ENCODE data around the gene UBE2I.
A peak's percentile ranks its signal among the peaks of the same experiment; 100 is the strongest.

Gene UBE2I

GRCh38 chr16:1342526-1343427, 33.3 kb downstream of the UBE2I start:
- DNase-seq (ENCODE audit: low read depth) = peak; percentile 97

GRCh38 chr16:1343428-1344242, 34.2 kb downstream of the UBE2I start:
- DNase-seq (ENCODE audit: low read depth) = no peak

DNA sequence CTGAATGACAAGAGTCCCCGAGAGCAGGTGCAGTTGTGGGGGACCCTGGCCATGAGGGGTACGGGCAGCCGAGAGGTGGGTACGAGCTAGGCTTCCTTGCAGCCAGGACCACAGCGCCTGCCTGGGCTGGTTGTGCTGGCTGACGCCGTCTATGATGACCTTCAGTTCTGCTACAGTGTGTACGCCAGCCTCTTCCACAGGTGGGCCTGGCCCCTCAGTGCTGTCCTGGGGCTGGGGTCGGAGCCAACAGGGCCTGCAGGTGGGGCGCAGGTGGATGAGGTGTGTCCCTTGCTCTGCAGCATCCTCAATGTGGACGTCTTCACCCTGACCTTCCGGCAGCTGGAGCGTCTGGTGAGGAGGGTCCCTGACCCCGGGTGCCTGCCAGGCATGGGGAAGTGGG, 35.1 kb downstream of the UBE2I start:
- DNase-seq (ENCODE audit: low read depth) = no peak

DNA sequence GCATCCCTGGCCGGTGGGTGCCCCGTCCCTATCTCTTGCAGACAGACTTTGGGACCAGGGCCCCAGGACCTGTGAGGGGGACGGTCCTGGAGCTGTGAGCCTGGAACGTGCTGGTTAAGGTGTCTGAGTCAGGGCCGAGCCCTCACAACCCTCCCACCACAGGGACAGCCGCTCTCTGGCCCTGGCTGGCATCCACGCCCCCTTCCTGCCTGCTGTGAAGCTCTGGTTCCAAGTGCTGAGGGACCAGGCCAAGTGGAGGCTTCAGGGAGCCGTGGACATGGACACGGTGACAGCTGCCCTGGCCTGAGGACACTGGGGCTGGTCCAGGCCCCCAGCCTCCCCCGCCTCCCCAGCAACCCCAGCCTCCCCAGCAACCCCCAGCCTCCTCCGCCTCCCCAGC, 35.7 kb downstream of the UBE2I start:
- no peak for DNase-seq (ENCODE audit: low read depth)

- no peak for DNase-seq (ENCODE audit: low read depth)
Measured at GRCh38 chr16:1345651-1346421, 36.4 kb downstream of the UBE2I start.

DNA sequence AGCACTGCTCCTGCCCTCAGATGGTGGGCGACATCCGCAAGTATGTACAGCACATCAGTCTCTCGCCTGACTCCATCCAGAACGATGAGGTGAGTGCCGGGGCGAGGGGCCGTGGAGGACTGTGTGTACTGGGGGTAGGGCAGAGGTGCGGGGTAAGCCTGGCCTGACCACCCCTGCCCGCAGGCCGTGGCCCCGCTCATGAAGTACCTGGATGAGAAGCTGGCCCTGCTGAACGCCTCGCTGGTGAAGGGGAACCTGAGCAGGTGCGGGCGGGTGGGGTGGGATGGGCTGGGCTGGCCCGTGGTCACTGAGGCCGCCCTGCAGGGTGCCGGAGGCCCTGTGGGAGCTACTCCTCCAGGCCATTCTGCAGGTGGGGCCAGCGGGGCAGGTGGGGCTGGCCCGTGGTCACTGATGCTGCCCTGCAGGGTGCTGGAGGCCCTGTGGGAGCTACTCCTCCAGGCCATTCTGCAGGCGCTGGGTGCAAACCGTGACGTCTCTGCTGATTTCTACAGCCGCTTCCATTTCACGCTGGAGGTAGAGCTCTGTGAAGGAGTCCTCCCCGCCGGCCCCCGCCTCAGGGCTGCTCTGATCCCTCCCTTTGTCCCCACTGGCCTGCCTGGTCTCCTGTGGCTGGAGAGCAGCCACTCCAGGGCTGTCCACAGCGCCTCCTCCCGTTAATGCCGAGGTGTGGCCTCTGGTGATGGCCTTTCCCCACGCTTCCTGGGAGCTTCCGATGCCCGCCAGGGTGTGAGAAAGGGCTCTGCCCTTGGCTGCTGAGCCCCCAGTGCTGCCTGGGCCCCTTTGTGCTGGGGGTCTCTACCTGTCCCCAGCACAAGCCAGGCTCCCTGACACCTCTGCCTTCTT, 37.2 kb downstream of the UBE2I start:
- DNase-seq (ENCODE audit: low read depth) = no peak

- DNase-seq (ENCODE audit: low read depth) = no peak
Measured at GRCh38 chr16:1347286-1347855, 37.9 kb downstream of the UBE2I start.

DNA sequence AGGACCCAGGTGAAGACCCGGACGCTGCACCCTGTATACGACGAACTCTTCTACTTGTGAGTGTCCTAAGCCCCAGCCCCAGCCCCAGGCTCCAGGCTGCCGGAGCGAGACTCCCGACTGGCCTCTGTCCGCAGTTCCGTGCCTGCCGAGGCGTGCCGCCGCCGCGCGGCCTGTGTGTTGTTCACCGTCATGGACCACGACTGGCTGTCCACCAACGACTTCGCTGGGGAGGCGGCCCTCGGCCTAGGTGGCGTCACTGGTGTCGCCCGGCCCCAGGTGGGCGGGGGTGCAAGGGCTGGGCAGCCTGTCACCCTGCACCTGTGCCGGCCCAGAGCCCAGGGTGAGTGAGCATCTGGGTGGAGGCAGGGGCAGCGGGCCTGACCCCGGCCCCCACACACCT, 38.5 kb downstream of the UBE2I start:
- DNase-seq (ENCODE audit: low read depth) = no peak

GRCh38 chr16:1348441-1348840, 39.0 kb downstream of the UBE2I start:
- DNase-seq (ENCODE audit: low read depth) = no peak

GRCh38 chr16:1348926-1349325, 39.5 kb downstream of the UBE2I start:
- DNase-seq (ENCODE audit: low read depth) = no peak

- no peak for DNase-seq (ENCODE audit: low read depth)
Measured at GRCh38 chr16:1349351-1349750, 39.9 kb downstream of the UBE2I start.

GRCh38 chr16:1349951-1350350, 40.5 kb downstream of the UBE2I start:
- no peak for DNase-seq (ENCODE audit: low read depth)

- DNase-seq (ENCODE audit: low read depth) = no peak
Measured at GRCh38 chr16:1350691-1351090, 41.3 kb downstream of the UBE2I start.

DNA sequence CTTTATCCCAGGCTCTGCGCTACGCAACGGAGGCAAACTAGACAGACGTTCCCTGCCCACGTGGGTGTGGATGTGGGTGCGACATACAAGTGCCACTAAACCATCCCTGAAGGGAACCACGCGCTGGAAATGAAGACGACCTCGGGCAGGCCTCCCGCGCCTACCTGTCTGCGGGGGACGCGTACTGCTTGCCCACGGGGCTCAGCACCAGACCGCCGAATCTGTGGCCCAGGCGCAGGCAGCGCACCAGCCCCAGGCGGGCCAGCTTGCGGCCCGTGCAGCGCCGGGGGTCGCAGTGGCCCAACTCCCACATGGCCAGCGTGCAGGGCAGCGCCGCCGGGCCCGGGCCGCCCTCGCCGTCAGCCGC, 41.8 kb downstream of the UBE2I start:
- no peak for DNase-seq (ENCODE audit: low read depth)

DNA sequence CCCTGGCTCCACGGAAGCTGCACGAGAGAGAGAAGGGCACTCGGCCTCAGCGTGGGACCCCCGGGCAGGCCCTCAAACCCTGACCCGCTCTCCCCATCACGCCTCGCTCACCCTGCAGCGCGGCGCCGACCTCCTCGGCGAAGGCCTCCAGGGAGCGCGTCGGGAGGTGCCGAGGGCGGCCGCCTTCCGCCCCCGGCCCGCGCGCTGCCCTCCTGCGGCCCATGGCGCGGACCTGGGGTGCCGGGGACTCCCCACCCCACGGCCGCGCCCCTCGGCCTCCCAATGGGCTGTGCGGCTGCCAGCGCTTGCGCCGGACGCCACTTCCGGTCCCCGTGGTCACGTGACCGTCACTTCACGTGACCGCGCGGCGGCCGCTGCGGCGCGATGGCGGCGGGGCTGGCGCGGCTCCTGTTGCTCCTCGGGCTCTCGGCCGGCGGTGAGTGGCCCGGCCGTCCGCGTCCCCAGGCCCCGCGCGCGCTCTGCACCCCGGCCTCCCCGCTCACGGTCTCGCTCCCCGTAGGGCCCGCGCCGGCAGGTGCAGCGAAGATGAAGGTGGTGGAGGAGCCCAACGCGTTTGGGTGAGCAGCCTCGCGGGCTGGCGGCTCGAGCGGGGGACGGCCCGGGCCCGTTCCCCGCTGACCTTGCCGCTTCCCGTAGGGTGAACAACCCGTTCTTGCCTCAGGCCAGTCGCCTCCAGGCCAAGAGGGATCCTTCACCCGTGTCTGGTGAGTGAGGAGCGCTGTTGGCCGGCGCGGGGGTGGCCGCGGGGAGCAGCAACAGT, 42.3 kb downstream of the UBE2I start, which contains the start of the genes GNPTG and TSR3:
Gene GNPTG, plus strand, starts transcription at position 350 of the 781 bp plus-strand sequence. Its CDS starts 35 bp downstream, at position 385.
Gene TSR3, minus strand, starts transcription at position 297 of the 781 bp plus-strand sequence. Its CDS starts 74 bp downstream, at position 223.
- DNase-seq (ENCODE audit: low read depth) = peak; percentile 76

DNA sequence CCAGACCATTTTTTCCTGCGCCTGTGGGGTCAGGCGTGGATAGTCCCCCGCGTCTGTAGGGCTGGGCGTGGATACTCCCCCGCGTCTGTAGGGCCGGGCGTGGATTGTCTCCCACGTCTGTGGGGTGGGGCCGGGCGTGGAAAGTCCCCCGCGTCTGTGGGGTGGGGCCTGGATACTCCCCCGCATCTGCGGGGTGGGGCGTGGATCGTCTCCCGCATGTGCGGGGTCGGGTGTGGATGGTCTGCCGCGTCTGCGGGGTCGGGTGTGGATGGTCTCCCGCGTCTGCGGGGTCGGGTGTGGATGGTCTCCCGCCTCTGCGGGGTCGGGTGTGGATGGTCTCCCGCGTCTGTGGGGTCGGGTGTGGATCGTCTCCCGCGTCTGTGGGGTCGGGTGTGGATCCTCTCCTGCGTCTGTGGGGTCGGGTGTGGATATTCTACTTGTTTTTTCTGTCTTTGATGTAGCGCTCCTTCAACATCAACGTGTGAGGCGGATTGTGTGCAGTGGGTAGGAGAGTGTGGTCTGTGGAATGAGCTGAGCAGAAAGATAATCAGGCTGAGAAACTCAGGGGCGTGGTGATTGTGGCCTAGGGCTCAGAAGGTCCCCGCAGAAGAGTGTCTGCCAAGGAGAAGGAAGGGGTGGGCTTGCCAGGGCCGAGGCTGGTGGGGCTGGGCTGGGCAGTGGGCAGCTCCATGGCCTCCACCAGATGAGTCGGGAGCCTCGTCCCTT, 45.5 kb downstream of the UBE2I start:
- no peak for DNase-seq (ENCODE audit: low read depth)

- DNase-seq (ENCODE audit: low read depth) = no peak
Measured at GRCh38 chr16:1355591-1355990, 46.2 kb downstream of the UBE2I start.

DNA sequence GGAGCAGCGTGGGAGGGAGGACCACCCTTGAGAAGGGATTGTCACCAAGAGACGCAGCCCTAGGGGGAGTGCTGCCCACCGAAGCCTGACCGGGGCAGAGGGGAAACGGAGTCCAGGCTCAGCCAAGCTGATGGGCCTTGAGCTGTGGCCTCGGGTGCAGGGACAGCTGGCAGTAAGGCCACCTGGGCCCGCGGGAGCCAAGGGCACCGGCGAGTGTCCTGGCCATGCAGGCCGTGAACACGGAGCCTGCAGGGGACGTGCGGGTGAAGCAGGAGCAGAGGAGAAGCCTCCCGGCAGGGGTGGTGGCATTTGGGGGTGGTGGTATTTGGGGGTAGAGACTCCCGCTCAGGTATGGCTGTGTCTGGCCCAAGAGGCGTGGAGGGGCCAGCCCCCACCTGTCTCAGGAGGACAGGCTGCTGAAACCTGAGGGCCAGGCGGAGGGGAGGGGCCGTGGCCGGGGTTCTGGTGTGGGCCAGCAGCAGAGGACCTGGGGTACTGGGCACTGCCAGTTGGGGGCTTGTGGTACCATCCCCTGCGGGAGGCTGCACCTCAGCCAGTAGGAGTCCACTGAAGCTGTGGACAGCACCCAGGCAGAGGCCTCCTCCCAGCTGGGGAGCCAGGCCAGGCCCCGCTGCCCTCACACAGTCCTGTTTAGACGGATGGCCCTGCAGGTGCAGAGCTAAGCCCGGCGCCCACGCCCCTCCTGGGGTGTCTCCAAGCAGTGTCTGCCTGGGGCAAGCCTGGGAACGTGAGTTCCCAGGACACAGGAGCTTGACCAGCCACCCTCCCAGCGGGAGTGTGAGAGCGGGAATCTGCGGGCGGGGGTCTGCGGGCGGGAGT, 46.8 kb downstream of the UBE2I start:
- no peak for DNase-seq (ENCODE audit: low read depth)

All from T follicular helper cell (primary cell).